ENCODE data around the gene KCTD15. TPM values are rescaled to one million over a fixed set of nuclear protein-coding genes. Genes with fewer than 3 reads are reported as not detected.

The KCTD15 gene
- total RNA-seq, 1 donor from 2014 or later: 53.2 TPM

- Mint-ChIP-seq H3K9me3 (no peaks in the 10 kb centered on the region), H3K27ac (no peak overlapping the region), H3K27me3 (peaks cover 38% of the 10 kb centered on the region), H3K36me3 (no peaks in the 10 kb centered on the region), H3K4me1 (ENCODE audit: unreplicated experiment) (no peaks in the 10 kb centered on the region), H3K4me3 (no peak overlapping the region)
- no peak for TF ChIP-seq CTCF (conservative IDR thresholded peaks at IDR 0.05)
- peak; percentile 64 for DNase-seq (ENCODE audit: extremely low spot score, unreplicated experiment)
Observed at GRCh38 chr19:33772102-33772857, 24.4 kb upstream of the KCTD15 start.

- DNase-seq (ENCODE audit: extremely low spot score, unreplicated experiment): no peak
- no peaks in the 10 kb centered on the region for H3K36me3 Mint-ChIP-seq
Observed at GRCh38 chr19:33772858-33773180, 23.9 kb upstream of the KCTD15 start.

GRCh38 chr19:33773704-33774624 is 22.7 kb upstream of the KCTD15 start:
- DNase-seq (ENCODE audit: extremely low spot score, unreplicated experiment): no peak
- Mint-ChIP-seq H3K36me3 (no peaks in the 10 kb centered on the region), H3K4me3 (no peak overlapping the region), H3K27me3 (peaks cover 39% of the 10 kb centered on the region), H3K27ac (no peak overlapping the region), H3K4me1 (ENCODE audit: unreplicated experiment) (peaks cover 7% of the 10 kb centered on the region), H3K9me3 (no peaks in the 10 kb centered on the region)
- TF ChIP-seq CTCF (conservative IDR thresholded peaks at IDR 0.05): no peak

More at GRCh38 chr19:33772858-33773180, 23.9 kb upstream of the KCTD15 start:
- Mint-ChIP-seq H3K4me1 (ENCODE audit: unreplicated experiment) (no peaks in the 10 kb centered on the region), H3K9me3 (no peaks in the 10 kb centered on the region), H3K27ac (no peak overlapping the region), H3K27me3 (peaks cover 34% of the 10 kb centered on the region), H3K4me3 (no peak overlapping the region)
- TF ChIP-seq CTCF (conservative IDR thresholded peaks at IDR 0.05): no peak

- Mint-ChIP-seq H3K36me3 (no peaks in the 10 kb centered on the region), H3K4me1 (ENCODE audit: unreplicated experiment) (peaks cover 12% of the 10 kb centered on the region), H3K27me3 (peaks cover 39% of the 10 kb centered on the region), H3K4me3 (no peak overlapping the region), H3K27ac (no peak overlapping the region), H3K9me3 (no peaks in the 10 kb centered on the region)
- no peak for TF ChIP-seq CTCF (conservative IDR thresholded peaks at IDR 0.05)
- DNase-seq (ENCODE audit: extremely low spot score, unreplicated experiment): peak; percentile 67
Observed at GRCh38 chr19:33774751-33775150, 21.9 kb upstream of the KCTD15 start.

GRCh38 chr19:33775731-33776487 is 20.8 kb upstream of the KCTD15 start:
- Mint-ChIP-seq H3K36me3 (no peaks in the 10 kb centered on the region), H3K4me1 (ENCODE audit: unreplicated experiment) (peaks cover 12% of the 10 kb centered on the region), H3K27ac (no peak overlapping the region), H3K4me3 (no peak overlapping the region), H3K27me3 (peaks cover 43% of the 10 kb centered on the region), H3K9me3 (no peaks in the 10 kb centered on the region)
- DNase-seq (ENCODE audit: extremely low spot score, unreplicated experiment): no peak
- no peak for TF ChIP-seq CTCF (conservative IDR thresholded peaks at IDR 0.05)

Measured in type B pancreatic cell (in vitro differentiated cells).